ENCODE data around the gene ASCL2.

Gene ASCL2

DNA sequence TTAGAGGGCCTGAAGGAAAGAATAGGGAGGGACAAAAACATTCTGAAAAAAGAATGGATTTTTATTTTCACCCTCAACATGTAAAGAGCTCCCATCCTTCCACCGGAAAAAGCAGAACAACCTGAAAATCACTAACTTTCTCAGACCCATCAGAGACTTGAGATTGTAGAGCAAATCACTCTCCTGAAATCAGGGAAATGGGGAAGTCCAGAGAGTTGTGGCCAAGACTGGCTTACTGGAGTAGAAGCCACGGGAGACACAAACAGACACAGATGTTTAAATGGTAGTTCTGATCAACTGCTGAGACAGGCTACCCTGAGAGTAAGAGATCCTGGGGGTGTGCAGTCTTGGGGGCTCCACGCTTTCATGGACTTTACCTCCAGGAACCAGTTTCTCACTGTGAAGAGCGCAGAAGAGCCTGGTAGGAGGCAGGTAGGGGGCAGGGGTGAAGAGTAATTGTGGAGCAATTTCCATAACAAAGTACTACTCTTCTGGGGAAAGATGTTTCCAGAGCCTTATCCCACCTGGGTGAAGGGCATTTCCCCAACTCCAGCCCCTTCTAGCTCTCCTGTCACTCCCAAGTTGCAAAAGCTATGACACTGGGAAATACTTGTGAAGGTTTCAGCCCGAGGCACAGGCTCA is 47.1 kb downstream of the ASCL2 start:
- DNase-seq: no peak

DNA sequence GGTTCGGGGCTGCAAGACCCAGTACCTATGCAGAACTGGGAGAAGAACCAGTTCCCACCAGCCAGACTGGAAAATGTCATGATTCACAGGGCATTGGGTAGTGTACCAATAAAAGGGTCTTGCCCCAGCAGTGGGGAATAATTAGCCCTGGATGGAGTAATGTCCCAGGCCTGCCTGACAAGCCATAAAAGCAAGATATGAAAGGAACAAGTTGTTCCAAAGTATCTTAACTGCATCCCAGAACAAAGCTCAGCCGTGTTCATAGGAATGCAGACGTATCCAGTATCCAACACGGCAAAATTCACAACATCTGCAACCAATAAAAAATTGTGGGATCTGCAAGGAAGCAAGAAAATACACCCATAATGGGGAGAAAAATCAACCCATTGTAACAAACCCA is 47.9 kb downstream of the ASCL2 start:
- DNase-seq: no peak

- no peak for DNase-seq
These were observed 48.8 kb downstream of the ASCL2 start for GRCh38 chr11:2221591-2221990.

DNA sequence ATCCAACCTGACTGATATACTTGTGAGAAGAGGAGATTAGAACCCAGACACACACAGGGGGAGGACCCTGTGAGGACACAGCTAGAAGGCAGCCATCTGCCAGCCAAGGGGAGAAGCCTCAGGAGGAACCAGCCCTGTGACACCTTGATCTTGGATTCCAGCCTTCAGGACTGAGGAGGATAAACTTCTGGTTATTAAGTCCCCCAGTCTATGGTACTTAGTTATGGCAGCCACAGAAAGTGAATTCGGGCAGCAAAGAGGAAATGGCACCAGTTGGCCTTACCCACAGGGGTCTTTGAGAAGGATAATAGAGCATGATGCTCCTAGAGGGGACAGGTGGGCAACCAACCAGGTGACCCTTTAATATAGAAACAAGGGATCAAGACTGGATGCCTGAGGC is 49.4 kb downstream of the ASCL2 start:
- no peak for DNase-seq

GRCh38 chr11:2220173-2220771 is 50.1 kb downstream of the ASCL2 start:
- DNase-seq: no peak

DNA sequence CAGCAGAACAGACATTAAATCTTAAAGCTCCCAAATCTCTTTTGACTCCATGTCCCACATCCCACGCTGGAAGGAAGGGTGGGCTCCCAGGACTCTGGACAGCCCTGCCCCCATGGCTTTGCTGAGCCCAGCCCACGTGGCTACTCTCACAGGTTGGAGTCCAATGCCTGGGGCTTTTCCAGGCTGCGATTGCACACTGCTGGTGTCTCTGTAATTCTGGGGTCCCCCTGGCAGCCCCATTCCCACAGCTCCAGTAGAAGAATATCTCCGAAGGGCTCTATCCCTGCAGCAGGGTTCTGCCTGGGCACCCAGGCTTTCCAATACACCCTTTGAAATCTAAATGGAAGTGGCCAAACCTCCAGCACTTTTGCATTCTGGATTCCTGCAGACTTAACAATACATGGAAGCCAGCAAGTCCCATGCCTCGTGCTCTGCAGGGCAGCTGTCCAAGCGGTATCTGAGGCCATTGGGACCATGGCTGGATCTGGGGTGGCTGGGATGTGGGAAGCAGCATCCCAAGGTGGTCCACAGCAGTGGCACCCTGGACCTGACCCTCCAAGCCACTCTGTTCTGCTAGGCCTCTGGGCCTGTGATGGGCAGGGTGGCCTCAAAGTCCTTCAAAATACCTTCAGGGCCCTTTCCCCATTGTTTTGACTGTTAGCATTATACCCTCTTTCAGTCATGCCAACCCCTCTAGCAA is 50.9 kb downstream of the ASCL2 start:
- DNase-seq: no peak

Data from NCI-H1105 (cell line).